A673 (cell line): ENCODE results near the gene DDA1. TPM values are rescaled to one million over a fixed set of nuclear protein-coding genes. Genes with fewer than 3 reads are reported as not detected.

Source experiments
- BruUV-seq: library from RNA; stranded (reverse); fragments of 400-500 nt; replicated peaks from 2 replicates; lab custom pipeline; 2021; lab: Mats Ljungman, UMichigan
- CTCF ChIA-PET: fragments of 300-600 bp; sonication (Branson Sonifier 250); formaldehyde crosslinking; loops from one replicate; lab custom pipeline; 2022; ENCODE audit warnings: antibody characterized with exemption; lab: Charles Lee
- POLR2A ChIA-PET: fragments of 300-600 bp; sonication (Branson Sonifier 250); formaldehyde crosslinking; loops from one replicate; lab custom pipeline; 2022; ENCODE audit warnings: antibody characterized with exemption; ENCODE audit not compliant: low non-redundant PET; lab: Charles Lee
- DNase-seq: peaks from one replicate; pipeline ENCODE4 v3.0.0-alpha.2; 2015; ENCODE audit warnings: low spot score
- H3K27ac ChIP-seq: fragments of 200-600 bp; sonication (generic); 2 replicates; pipeline ENCODE4 v1.5.1; 2016; ENCODE audit warnings: mixed run types, low read depth, mild to moderate bottlenecking, mixed read lengths, antibody characterized with exemption, low read length; ENCODE audit not compliant: poor library complexity, severe bottlenecking
- H3K27me3 ChIP-seq: fragments of 200-600 bp; sonication (generic); replicated peaks from 2 replicates; pipeline ENCODE4 v1.6.1; 2017; ENCODE audit warnings: mixed run types, low read depth, mild to moderate bottlenecking, mixed read lengths, antibody characterized with exemption, low read length; ENCODE audit not compliant: insufficient read depth, poor library complexity
- H3K36me3 ChIP-seq: fragments of 200-600 bp; sonication (generic); 2 replicates; pipeline ENCODE4 v1.6.1; 2016; ENCODE audit warnings: mixed run types, mild to moderate bottlenecking, mixed read lengths, antibody characterized with exemption, low read length; ENCODE audit not compliant: insufficient read depth, poor library complexity, severe bottlenecking
- H3K4me1 ChIP-seq: fragments of 200-600 bp; sonication (generic); 2 replicates; pipeline ENCODE4 v1.6.1; 2017; ENCODE audit warnings: mixed run types, mild to moderate bottlenecking, mixed read lengths, antibody characterized with exemption, low read length; ENCODE audit not compliant: insufficient read depth, poor library complexity, severe bottlenecking
- H3K4me3 ChIP-seq: fragments of 200-600 bp; sonication (generic); 2 replicates; pipeline ENCODE4 v1.5.1; 2016; ENCODE audit warnings: low read depth, mixed run types, mild to moderate bottlenecking, mixed read lengths, low read length; ENCODE audit not compliant: poor library complexity, severe bottlenecking
- H3K9me3 ChIP-seq: fragments of 200-600 bp; sonication (generic); 2 replicates; pipeline ENCODE4 v1.6.1; 2016; ENCODE audit warnings: mixed run types, low read depth, mild to moderate bottlenecking, mixed read lengths, antibody characterized with exemption, low read length; ENCODE audit not compliant: poor library complexity, severe bottlenecking
- CTCF ChIP-seq: fragments of 300-800, 200-600 bp; sonication (generic); conservative IDR thresholded peaks from 2 replicates; pipeline ENCODE4 v1.5.1; 2017; ENCODE audit warnings: low read depth, mild to moderate bottlenecking, antibody characterized with exemption, low read length, moderate library complexity, mixed read lengths
- EZH2 ChIP-seq: fragments of 200-600 bp; sonication (generic); IDR thresholded peaks from 2 replicates; pipeline ENCODE4 v1.6.1; 2017; ENCODE audit warnings: borderline replicate concordance, low read depth, mild to moderate bottlenecking, mixed read lengths, antibody characterized with exemption, low read length; ENCODE audit not compliant: poor library complexity, severe bottlenecking
- intact Hi-C: fragments of 100-400 bp; cut with micrococcal nuclease; formaldehyde crosslinking; loops from one replicate; pipeline ENCODE4 v1.10.0; 2022; ENCODE audit not compliant: unreplicated experiment
- total RNA-seq: library from RNA; stranded (reverse); gene quantifications from 2 replicates; pipeline ENCODE4 v1.2.3, GENCODE V29; 2021

The DDA1 gene
- total RNA-seq, 1 experiment from 2014 or later: 68.5 TPM

GRCh38 chr19:17302391-17303166 is 6.8 kb upstream of the DDA1 start:
- no peaks in the 10 kb centered on the region for H3K9me3 ChIP-seq
- DNase-seq: no peak
- intact Hi-C loops: no loop called here
- H3K27ac ChIP-seq: peak overlapping the region; percentile 85
- H3K36me3 ChIP-seq: peaks cover 6% of the 10 kb centered on the region
- BruUV-seq: no TSS peak
- TF ChIP-seq CTCF (no peak), EZH2 (no peak)
- peaks cover 19% of the 10 kb centered on the region for H3K4me1 ChIP-seq
- H3K4me3 ChIP-seq: peak overlapping the region; percentile 86
- ChIA-PET POLR2A (interaction anchor here (0.7 kb wide), 1 partner anchor 1166 kb away, joined by 4 read pairs; no protein-coding TSS in a partner anchor), CTCF (no interaction called here)
- H3K27me3 ChIP-seq: no peaks in the 10 kb centered on the region

DNA sequence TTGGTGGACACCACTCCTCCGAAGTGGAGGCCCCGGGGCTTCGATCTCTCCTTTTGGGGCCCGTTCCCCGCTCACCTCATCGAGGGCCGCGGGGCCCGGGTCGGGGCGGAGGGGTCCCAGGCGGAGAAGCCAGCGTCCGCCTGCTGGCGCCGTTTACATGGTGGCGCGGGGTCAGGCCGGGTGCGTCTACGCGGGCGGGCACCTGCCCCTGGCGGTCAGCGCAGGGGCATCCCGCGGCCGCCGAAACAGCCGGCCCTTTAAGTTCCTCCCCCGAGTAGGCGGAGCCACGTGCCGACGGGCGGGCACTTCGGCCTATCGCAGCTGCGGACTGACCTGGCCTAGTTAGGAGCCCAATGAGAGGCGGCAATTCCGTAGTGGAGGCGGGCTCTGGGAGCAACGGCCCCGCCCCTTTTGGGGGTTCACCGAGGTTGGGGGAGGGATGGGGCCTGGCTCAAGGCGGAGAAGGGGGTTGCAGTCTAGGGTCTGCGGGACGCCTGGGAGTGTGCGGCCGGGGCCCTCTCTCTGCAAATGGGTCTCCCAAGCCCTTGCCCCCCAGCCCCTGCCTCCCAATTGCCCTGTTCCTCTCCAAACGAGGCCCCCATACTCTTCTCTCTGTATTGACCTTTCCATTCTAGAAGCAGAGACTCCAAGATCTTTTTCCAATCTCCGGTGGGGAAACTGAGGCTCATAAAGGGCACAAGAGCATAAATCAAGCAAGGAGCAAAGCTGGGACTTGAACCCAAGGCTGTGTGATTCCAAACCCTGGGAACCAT is 6.0 kb upstream of the DDA1 start, which contains the start of gene ABHD8:
TSS of gene ABHD8 (minus strand) at position 259 of the 773 bp plus-strand sequence. CDS start 1,809 bp downstream, outside the sequence.
- Histone ChIP-seq H3K27me3 (no peaks in the 10 kb centered on the region), H3K9me3 (no peaks in the 10 kb centered on the region), H3K4me3 (peak within 1 kb of the TSS; percentile 86), H3K4me1 (peaks cover 19% of the 10 kb centered on the region), H3K27ac (peak within 1 kb of the TSS; percentile 85), H3K36me3 (peaks cover 4% of the 10 kb centered on the region)
- TF ChIP-seq CTCF: 0 out of 2 replicates have a peak, but pooled peaks have one; percentile 34
- TF ChIP-seq EZH2: no peak
- BruUV-seq: no TSS peak
- POLR2A ChIA-PET: interaction anchor here (0.7 kb wide), 1 partner anchor 1165 kb away, joined by 4 read pairs; no protein-coding TSS in a partner anchor
- CTCF ChIA-PET: no interaction called here
- peak; percentile 96 for DNase-seq
- intact Hi-C loops: no loop called here

DNA sequence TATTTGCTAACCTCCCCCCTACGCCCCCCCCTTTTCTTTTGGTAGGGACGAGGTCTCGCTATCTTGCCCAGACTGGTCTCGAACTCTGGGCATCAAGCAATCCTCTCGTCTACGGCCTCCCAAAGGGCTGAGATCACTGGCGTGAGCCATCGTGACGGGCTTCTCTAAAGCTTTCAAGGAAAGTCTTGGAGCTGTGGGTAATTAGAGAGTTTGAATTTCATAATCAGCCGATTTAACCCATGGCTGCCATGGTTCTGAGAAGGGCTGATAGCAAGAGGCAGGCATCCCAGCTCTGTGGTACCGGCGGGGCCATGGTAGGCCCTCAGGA is 5.5 kb upstream of the DDA1 start:
- BruUV-seq: no TSS peak
- POLR2A ChIA-PET: no interaction called here
- Histone ChIP-seq H3K36me3 (no peaks in the 10 kb centered on the region), H3K4me1 (peaks cover 19% of the 10 kb centered on the region), H3K9me3 (no peaks in the 10 kb centered on the region), H3K27me3 (no peaks in the 10 kb centered on the region), H3K27ac (peak overlapping the region; percentile 85), H3K4me3 (peak overlapping the region; percentile 86)
- DNase-seq: no peak
- CTCF ChIA-PET: no interaction called here
- intact Hi-C loops: no loop called here
- TF ChIP-seq CTCF (no peak), EZH2 (no peak)
